DOHH2 (cell line): Measurements from ENCODE around the gene KMT2B.

ENCODE experiments used
- CTCF ChIP-seq: fragments of 200-600 bp; sonication (generic); IDR thresholded peaks from one replicate; pipeline ENCODE4 v1.5.1; 2014; ENCODE audit warnings: antibody characterized with exemption, mild to moderate bottlenecking, low read depth, low read length; ENCODE audit not compliant: poor library complexity, severe bottlenecking
- EZH2phosphoT487 ChIP-seq: fragments of 200-600 bp; sonication (generic); IDR thresholded peaks from 2 replicates; pipeline ENCODE4 v1.6.1; 2017; ENCODE audit warnings: borderline replicate concordance, mild to moderate bottlenecking, antibody characterized with exemption, low read length, moderate library complexity, mixed read lengths

GRCh38 chr19:35738887-35739229 lies 21.1 kb downstream of the KMT2B start:
- no peak for TF ChIP-seq CTCF
- no peak for TF ChIP-seq EZH2phosphoT487
